ENCODE results near the gene DNAJC6.

Gene DNAJC6

DNA sequence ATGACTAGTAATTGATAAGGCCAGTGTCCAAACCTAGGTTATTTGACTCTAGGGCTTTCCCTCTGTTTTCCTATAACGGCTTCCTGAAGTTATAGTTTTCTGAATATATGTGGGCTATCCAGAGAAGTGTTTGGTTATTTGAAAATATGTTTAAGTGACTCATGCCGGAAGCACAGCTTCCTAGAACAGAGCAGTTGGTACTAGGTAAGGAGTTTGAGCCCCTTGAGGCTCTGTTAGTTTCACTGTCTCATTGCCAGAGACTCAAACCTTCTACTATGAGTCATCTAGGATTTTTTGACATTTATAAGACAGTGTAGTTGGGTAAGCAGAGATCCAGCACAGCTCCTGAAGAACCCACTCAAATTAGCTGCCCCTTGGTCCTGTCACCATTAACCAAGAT is 84.0 kb downstream of the DNAJC6 start:
- FAIRE-seq (peak; percentile 38), DNase-seq (ENCODE audit: insufficient read length) (peak; percentile 5)
- TF ChIP-seq POLR2AphosphoS5 (IDR thresholded peaks at IDR 0.05; ENCODE audit: low read depth, low read length) (no peak), POLR2A (IDR thresholded peaks at IDR 0.05; ENCODE audit: low read depth, low read length) (no peak), TAF1 (IDR thresholded peaks at IDR 0.05; ENCODE audit: borderline replicate concordance, low read depth, low read length) (no peak)

GRCh38 chr1:65393928-65394327 is 84.6 kb downstream of the DNAJC6 start:
- no peak for DNase-seq (ENCODE audit: insufficient read length)
- TF ChIP-seq POLR2AphosphoS5 (IDR thresholded peaks at IDR 0.05; ENCODE audit: low read depth, low read length) (no peak), TAF1 (IDR thresholded peaks at IDR 0.05; ENCODE audit: borderline replicate concordance, low read depth, low read length) (no peak), POLR2A (IDR thresholded peaks at IDR 0.05; ENCODE audit: low read depth, low read length) (no peak)
- FAIRE-seq = no peak

DNA sequence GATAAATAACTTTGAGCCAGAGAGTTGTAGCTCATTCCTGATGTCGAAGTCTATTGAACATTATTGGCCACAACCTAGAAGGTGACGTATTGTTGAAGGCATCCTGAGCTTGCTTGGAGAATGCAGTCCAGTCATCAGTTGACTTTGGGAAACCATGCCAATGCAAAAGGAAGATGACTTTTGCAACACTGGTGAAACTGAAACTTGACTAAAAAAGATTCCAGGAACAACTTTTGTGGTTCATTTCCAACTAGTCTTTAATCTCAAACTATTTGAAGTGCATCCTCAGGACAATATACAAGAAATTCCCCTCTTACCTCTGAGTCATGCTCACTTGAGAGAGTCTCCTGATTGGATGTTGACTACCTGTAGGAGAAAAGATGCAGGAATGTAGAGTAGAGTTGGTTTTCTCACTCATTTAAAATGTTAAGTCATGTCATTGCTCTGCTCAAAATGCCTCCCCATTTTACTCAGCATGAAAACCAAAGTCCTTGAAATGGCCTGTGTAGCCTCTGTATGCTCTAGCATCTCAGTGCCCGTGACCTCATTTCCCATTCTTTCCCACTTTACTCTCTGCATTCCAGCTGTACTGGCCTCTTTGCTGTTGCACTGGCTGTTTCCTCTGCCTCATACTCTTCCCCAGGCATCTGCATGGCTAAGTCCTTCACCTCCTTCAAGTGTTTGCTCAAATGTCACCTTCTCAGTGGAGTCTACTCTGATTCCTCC is 86.7 kb downstream of the DNAJC6 start:
- TF ChIP-seq TAF1 (IDR thresholded peaks at IDR 0.05; ENCODE audit: borderline replicate concordance, low read depth, low read length) (no peak), POLR2AphosphoS5 (IDR thresholded peaks at IDR 0.05; ENCODE audit: low read depth, low read length) (no peak), POLR2A (IDR thresholded peaks at IDR 0.05; ENCODE audit: low read depth, low read length) (no peak)
- DNase-seq (ENCODE audit: insufficient read length) = no peak
- peak; percentile 85 for FAIRE-seq

GRCh38 chr1:65398083-65398482 is 88.7 kb downstream of the DNAJC6 start:
- no peak for FAIRE-seq
- TF ChIP-seq TAF1 (IDR thresholded peaks at IDR 0.05; ENCODE audit: borderline replicate concordance, low read depth, low read length) = no peak
- TF ChIP-seq POLR2A (IDR thresholded peaks at IDR 0.05; ENCODE audit: low read depth, low read length) = no peak
- no peak for TF ChIP-seq POLR2AphosphoS5 (IDR thresholded peaks at IDR 0.05; ENCODE audit: low read depth, low read length)
- DNase-seq (ENCODE audit: insufficient read length) = no peak

GRCh38 chr1:65399003-65399402 is 89.7 kb downstream of the DNAJC6 start:
- FAIRE-seq = no peak
- TF ChIP-seq POLR2A (IDR thresholded peaks at IDR 0.05; ENCODE audit: low read depth, low read length) (no peak), POLR2AphosphoS5 (IDR thresholded peaks at IDR 0.05; ENCODE audit: low read depth, low read length) (no peak), TAF1 (IDR thresholded peaks at IDR 0.05; ENCODE audit: borderline replicate concordance, low read depth, low read length) (no peak)
- DNase-seq (ENCODE audit: insufficient read length) = no peak

DNA sequence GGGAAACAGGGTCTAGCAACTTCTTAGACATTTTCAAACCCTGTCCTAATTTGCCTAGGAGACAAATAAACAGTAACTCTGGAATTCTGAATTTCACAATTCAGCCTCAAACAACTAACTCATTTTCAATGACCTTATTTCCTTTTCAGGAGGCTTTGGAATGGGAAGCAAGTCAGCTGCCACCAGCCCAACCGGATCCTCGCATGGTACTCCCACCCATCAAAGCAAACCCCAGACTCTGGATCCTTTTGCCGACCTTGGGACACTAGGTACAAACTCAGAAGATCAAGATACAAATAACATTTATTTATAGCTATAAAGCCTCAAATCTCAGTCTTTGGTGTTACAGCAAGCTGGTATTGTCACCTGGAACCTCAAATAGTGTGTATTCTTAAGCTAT is 92.3 kb downstream of the DNAJC6 start:
- no peak for FAIRE-seq

GRCh38 chr1:65404941-65405340 is 95.6 kb downstream of the DNAJC6 start:
- TF ChIP-seq POLR2AphosphoS5 (IDR thresholded peaks at IDR 0.05; ENCODE audit: low read depth, low read length) (no peak), TAF1 (IDR thresholded peaks at IDR 0.05; ENCODE audit: borderline replicate concordance, low read depth, low read length) (no peak), POLR2A (IDR thresholded peaks at IDR 0.05; ENCODE audit: low read depth, low read length) (no peak)
- DNase-seq (ENCODE audit: insufficient read length) (no peak), FAIRE-seq (no peak)

More for the DNA sequence above, 92.3 kb downstream of the DNAJC6 start:
- no peak for DNase-seq (ENCODE audit: insufficient read length)
- no peak for TF ChIP-seq TAF1 (IDR thresholded peaks at IDR 0.05; ENCODE audit: borderline replicate concordance, low read depth, low read length)
- TF ChIP-seq POLR2AphosphoS5 (IDR thresholded peaks at IDR 0.05; ENCODE audit: low read depth, low read length) = no peak
- no peak for TF ChIP-seq POLR2A (IDR thresholded peaks at IDR 0.05; ENCODE audit: low read depth, low read length)

- no peak for DNase-seq (ENCODE audit: insufficient read length)
- TF ChIP-seq POLR2AphosphoS5 (IDR thresholded peaks at IDR 0.05; ENCODE audit: low read depth, low read length) (no peak), TAF1 (IDR thresholded peaks at IDR 0.05; ENCODE audit: borderline replicate concordance, low read depth, low read length) (no peak), POLR2A (IDR thresholded peaks at IDR 0.05; ENCODE audit: low read depth, low read length) (no peak)
- no peak for FAIRE-seq
These were observed 98.5 kb downstream of the DNAJC6 start for GRCh38 chr1:65407877-65408276.

- no peak for DNase-seq (ENCODE audit: insufficient read length)
- no peak for TF ChIP-seq POLR2A (IDR thresholded peaks at IDR 0.05; ENCODE audit: low read depth, low read length)
- no peak for FAIRE-seq
These were observed 100.0 kb downstream of the DNAJC6 start for GRCh38 chr1:65409314-65409713.

DNA sequence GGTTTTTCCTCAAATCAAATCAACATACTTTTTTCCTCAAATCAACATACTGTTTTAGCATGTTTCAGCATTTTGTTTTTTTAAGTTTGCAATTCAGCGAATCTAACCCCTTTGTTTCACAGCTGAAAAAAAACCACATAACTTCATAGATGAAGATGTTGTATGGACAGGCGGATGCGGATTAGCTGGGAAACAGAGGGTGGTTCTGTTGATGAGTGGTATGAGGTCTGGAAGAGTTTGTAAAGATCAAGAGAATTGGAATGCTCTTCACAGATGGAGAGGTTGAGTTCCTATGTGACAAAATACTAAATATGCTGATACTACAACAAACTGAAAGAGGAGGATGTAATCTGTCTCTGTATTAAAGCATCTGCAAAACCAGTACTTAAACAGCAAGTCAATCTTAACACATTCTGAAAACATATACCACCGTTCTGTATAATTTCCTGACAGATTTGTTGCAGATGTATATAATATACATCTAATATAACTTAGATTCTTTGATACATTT is 100.5 kb downstream of the DNAJC6 start:
- FAIRE-seq (no peak), DNase-seq (ENCODE audit: insufficient read length) (no peak)
- TF ChIP-seq POLR2A (IDR thresholded peaks at IDR 0.05; ENCODE audit: low read depth, low read length) = no peak
- no peak for TF ChIP-seq POLR2AphosphoS5 (IDR thresholded peaks at IDR 0.05; ENCODE audit: low read depth, low read length)
- no peak for TF ChIP-seq TAF1 (IDR thresholded peaks at IDR 0.05; ENCODE audit: borderline replicate concordance, low read depth, low read length)

GRCh38 chr1:65412256-65412983 is 103.1 kb downstream of the DNAJC6 start:
- no peak for TF ChIP-seq POLR2A (IDR thresholded peaks at IDR 0.05; ENCODE audit: low read depth, low read length)
- TF ChIP-seq TAF1 (IDR thresholded peaks at IDR 0.05; ENCODE audit: borderline replicate concordance, low read depth, low read length) = no peak
- TF ChIP-seq POLR2AphosphoS5 (IDR thresholded peaks at IDR 0.05; ENCODE audit: low read depth, low read length) = no peak
- DNase-seq (ENCODE audit: insufficient read length) = no peak
- peak; percentile 27 for FAIRE-seq

- TF ChIP-seq POLR2A (IDR thresholded peaks at IDR 0.05; ENCODE audit: low read depth, low read length) = no peak
- no peak for TF ChIP-seq POLR2AphosphoS5 (IDR thresholded peaks at IDR 0.05; ENCODE audit: low read depth, low read length)
- no peak for TF ChIP-seq TAF1 (IDR thresholded peaks at IDR 0.05; ENCODE audit: borderline replicate concordance, low read depth, low read length)
- DNase-seq (ENCODE audit: insufficient read length) (no peak), FAIRE-seq (no peak)
These were observed 103.6 kb downstream of the DNAJC6 start for GRCh38 chr1:65412984-65413375.
